SK-N-SH treated with all-trans-retinoic acid at 6 μM for 48 hours (cell line): ENCODE data around the gene PIK3R1.

Source experiments
- ARNTL ChIP-seq: fragments of 450-650 bp; formaldehyde crosslinking; IDR thresholded peaks from 2 replicates; pipeline ENCODE4 v1.5.0; 2020; ENCODE audit warnings: low read depth, mild to moderate bottlenecking, moderate library complexity, borderline replicate concordance
- GLIS3 ChIP-seq: fragments of 250-450 bp; sonication (Bioruptor Pico); IDR thresholded peaks from 2 replicates; pipeline ENCODE4 v1.5.0; 2020; ENCODE audit warnings: mild to moderate bottlenecking, moderate library complexity
- PPARA ChIP-seq: fragments of 250-450 bp; sonication (Bioruptor Pico); IDR thresholded peaks from 2 replicates; pipeline ENCODE4 v1.5.0; 2020; ENCODE audit warnings: mild to moderate bottlenecking, borderline replicate concordance
- TOX ChIP-seq: fragments of 250-450 bp; sonication (Bioruptor Pico); IDR thresholded peaks from 2 replicates; pipeline ENCODE4 v1.8.0; 2021; ENCODE audit warnings: mild to moderate bottlenecking, moderate library complexity, borderline replicate concordance
- ZFP30 ChIP-seq: fragments of 450-650 bp; formaldehyde crosslinking; IDR thresholded peaks from 2 replicates; pipeline ENCODE4 v1.5.0; 2022; ENCODE audit warnings: mild to moderate bottlenecking, moderate library complexity
- ZNF565 ChIP-seq: fragments of 450-650 bp; formaldehyde crosslinking; conservative IDR thresholded peaks from 2 replicates; pipeline ENCODE4 v1.5.0; 2020; ENCODE audit warnings: low read depth, mild to moderate bottlenecking, moderate library complexity
- TF ChIP-seq, protein P1 (sequence below): fragments of 250-450 bp; sonication (Bioruptor Pico); IDR thresholded peaks from 2 replicates; pipeline ENCODE4 v1.5.1; 2020; ENCODE audit warnings: low read depth, mild to moderate bottlenecking, moderate library complexity
- TF ChIP-seq, protein P2 (sequence below): fragments of 250-450 bp; sonication (Bioruptor Pico); IDR thresholded peaks from 2 replicates; pipeline ENCODE4 v1.5.1; 2021; ENCODE audit warnings: mild to moderate bottlenecking, moderate library complexity

DNA sequence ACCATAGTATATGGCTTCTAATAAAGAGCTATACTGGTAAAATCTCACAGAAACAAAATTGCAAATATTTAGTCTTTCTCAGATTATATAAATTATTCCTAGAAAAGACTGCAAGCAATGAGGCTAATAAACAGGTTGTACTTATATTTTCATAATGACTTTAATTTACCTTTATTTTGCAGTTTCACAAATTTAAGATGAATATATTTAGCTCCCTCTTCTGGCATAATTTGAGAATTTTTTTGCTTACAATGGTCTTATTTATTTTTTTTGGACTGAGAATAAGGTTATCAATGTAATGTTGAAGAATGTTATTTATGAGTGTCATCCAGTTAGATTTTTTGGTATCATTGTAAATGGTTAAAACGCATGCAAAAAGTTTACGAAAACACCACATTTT lies 56.7 kb downstream of the PIK3R1 start:
- no peak for TF ChIP-seq GLIS3
- TF ChIP-seq ARNTL (CRISPR knock-in tag): no peak
- no peak for TF ChIP-seq ZNF565 (CRISPR knock-in tag)
- TF ChIP-seq ZFP30: no peak
- no peak for TF ChIP-seq PPARA
- TF ChIP-seq, protein P1, sequence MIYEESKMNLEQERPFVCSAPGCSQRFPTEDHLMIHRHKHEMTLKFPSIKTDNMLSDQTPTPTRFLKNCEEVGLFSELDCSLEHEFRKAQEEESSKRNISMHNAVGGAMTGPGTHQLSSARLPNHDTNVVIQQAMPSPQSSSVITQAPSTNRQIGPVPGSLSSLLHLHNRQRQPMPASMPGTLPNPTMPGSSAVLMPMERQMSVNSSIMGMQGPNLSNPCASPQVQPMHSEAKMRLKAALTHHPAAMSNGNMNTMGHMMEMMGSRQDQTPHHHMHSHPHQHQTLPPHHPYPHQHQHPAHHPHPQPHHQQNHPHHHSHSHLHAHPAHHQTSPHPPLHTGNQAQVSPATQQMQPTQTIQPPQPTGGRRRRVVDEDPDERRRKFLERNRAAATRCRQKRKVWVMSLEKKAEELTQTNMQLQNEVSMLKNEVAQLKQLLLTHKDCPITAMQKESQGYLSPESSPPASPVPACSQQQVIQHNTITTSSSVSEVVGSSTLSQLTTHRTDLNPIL (CRISPR knock-in tag): no peak
- TF ChIP-seq TOX (CRISPR knock-in tag): no peak
- TF ChIP-seq, protein P2, sequence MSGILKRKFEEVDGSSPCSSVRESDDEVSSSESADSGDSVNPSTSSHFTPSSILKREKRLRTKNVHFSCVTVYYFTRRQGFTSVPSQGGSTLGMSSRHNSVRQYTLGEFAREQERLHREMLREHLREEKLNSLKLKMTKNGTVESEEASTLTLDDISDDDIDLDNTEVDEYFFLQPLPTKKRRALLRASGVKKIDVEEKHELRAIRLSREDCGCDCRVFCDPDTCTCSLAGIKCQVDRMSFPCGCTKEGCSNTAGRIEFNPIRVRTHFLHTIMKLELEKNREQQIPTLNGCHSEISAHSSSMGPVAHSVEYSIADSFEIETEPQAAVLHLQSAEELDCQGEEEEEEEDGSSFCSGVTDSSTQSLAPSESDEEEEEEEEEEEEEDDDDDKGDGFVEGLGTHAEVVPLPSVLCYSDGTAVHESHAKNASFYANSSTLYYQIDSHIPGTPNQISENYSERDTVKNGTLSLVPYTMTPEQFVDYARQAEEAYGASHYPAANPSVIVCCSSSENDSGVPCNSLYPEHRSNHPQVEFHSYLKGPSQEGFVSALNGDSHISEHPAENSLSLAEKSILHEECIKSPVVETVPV (CRISPR knock-in tag): no peak
